H9 (cell line): ENCODE data around the gene SLC30A3. TPM values are rescaled to one million over a fixed set of nuclear protein-coding genes. Genes with fewer than 3 reads are reported as not detected.
A peak's percentile ranks its signal among the peaks of the same experiment; 100 is the strongest.

Experiments
- DNase-seq: peaks from one replicate; pipeline ENCODE4 v3.0.0-alpha.2; 2017
- H2AFZ ChIP-seq: one replicate; pipeline ENCODE4 v1.6.1; 2013; ENCODE audit warnings: mild to moderate bottlenecking, low read length, control low read depth, moderate library complexity
- H2AK5ac ChIP-seq: 2 replicates; pipeline ENCODE4 v1.6.1; 2013; ENCODE audit warnings: low read length, control low read depth, mixed read lengths; ENCODE audit not compliant: insufficient read length
- H2BK120ac ChIP-seq: one replicate; pipeline ENCODE4 v1.6.1; 2013; ENCODE audit warnings: low read depth, mild to moderate bottlenecking, low read length, control low read depth, inconsistent platforms; ENCODE audit not compliant: poor library complexity, severe bottlenecking
- H2BK12ac ChIP-seq: 2 replicates; pipeline ENCODE4 v1.6.1; 2013; ENCODE audit warnings: low read length, control low read depth, mixed read lengths, low read depth; ENCODE audit not compliant: insufficient read length
- H2BK15ac ChIP-seq: 2 replicates; pipeline ENCODE4 v1.6.1; 2013; ENCODE audit warnings: low read depth, low read length, control low read depth
- H2BK20ac ChIP-seq: one replicate; pipeline ENCODE4 v1.6.1; 2013; ENCODE audit warnings: low read depth, mild to moderate bottlenecking, low read length, control low read depth, inconsistent platforms; ENCODE audit not compliant: poor library complexity, severe bottlenecking
- H2BK5ac ChIP-seq: 2 replicates; pipeline ENCODE4 v1.6.1; 2013; ENCODE audit warnings: low read length, control low read depth, mixed read lengths; ENCODE audit not compliant: insufficient read length
- H3K14ac ChIP-seq: 2 replicates; pipeline ENCODE4 v1.6.1; 2013; ENCODE audit warnings: low read length, control low read depth; ENCODE audit not compliant: insufficient read depth
- H3K18ac ChIP-seq: 2 replicates; pipeline ENCODE4 v1.6.1; 2013; ENCODE audit warnings: low read depth, mild to moderate bottlenecking, mixed read lengths, low read length, control low read depth; ENCODE audit not compliant: insufficient read length
- H3K23ac ChIP-seq: 2 replicates; pipeline ENCODE4 v1.6.1; 2013; ENCODE audit warnings: low read length, control low read depth, mixed read lengths, low read depth; ENCODE audit not compliant: insufficient read length
- H3K23me2 ChIP-seq: 2 replicates; pipeline ENCODE4 v1.6.1; 2013; ENCODE audit warnings: low read depth, mild to moderate bottlenecking, mixed read lengths, low read length, control low read depth; ENCODE audit not compliant: insufficient read length, poor library complexity, severe bottlenecking
- H3K27ac ChIP-seq: 2 replicates; pipeline ENCODE4 v1.5.1; 2013; ENCODE audit warnings: low read length, control low read depth, mixed read lengths, low read depth; ENCODE audit not compliant: insufficient read length
- H3K27me3 ChIP-seq: 2 replicates; pipeline ENCODE4 v1.6.1; 2013; ENCODE audit warnings: low read length, control low read depth, inconsistent platforms; ENCODE audit not compliant: insufficient read depth
- H3K4ac ChIP-seq: 2 replicates; pipeline ENCODE4 v1.6.1; 2013; ENCODE audit warnings: low read depth, mild to moderate bottlenecking, control low read depth, inconsistent platforms, low read length, moderate library complexity
- H3K4me1 ChIP-seq: 2 replicates; pipeline ENCODE4 v1.6.1; 2013; ENCODE audit warnings: low read length, control low read depth, inconsistent platforms; ENCODE audit not compliant: insufficient read depth
- H3K4me2 ChIP-seq: 2 replicates; pipeline ENCODE4 v1.6.1; 2013; ENCODE audit warnings: low read length, control low read depth, mixed read lengths; ENCODE audit not compliant: insufficient read length, insufficient read depth
- H3K56ac ChIP-seq: 2 replicates; pipeline ENCODE4 v1.6.1; 2013; ENCODE audit warnings: low read depth, mild to moderate bottlenecking, mixed read lengths, low read length, control low read depth; ENCODE audit not compliant: insufficient read length
- H3K79me1 ChIP-seq: 2 replicates; pipeline ENCODE4 v1.6.1; 2013; ENCODE audit warnings: low read depth, mild to moderate bottlenecking, moderate library complexity, low read length, control low read depth, inconsistent platforms; ENCODE audit not compliant: insufficient read depth, poor library complexity, severe bottlenecking
- H3K79me2 ChIP-seq: 2 replicates; pipeline ENCODE4 v1.6.1; 2013; ENCODE audit warnings: low read length, control low read depth, inconsistent platforms; ENCODE audit not compliant: insufficient read depth
- H3K9ac ChIP-seq: 2 replicates; pipeline ENCODE4 v1.6.1; 2013; ENCODE audit warnings: low read length, control low read depth, mixed read lengths; ENCODE audit not compliant: insufficient read length; ENCODE audit errors: extremely low read depth
- H3K9me3 ChIP-seq: one replicate; pipeline ENCODE4 v1.6.1; 2013; ENCODE audit warnings: low read depth, low read length, inconsistent platforms; ENCODE audit not compliant: control insufficient read depth
- H3T11ph ChIP-seq: one replicate; pipeline ENCODE4 v1.6.1; 2013; ENCODE audit warnings: mild to moderate bottlenecking, low read length, control low read depth, inconsistent platforms
- H4K20me1 ChIP-seq: one replicate; pipeline ENCODE4 v1.6.1; 2013; ENCODE audit not compliant: control insufficient read depth, insufficient read length, insufficient read depth
- H4K5ac ChIP-seq: 2 replicates; pipeline ENCODE4 v1.6.1; 2013; ENCODE audit warnings: low read depth, mild to moderate bottlenecking, mixed read lengths, low read length, control low read depth; ENCODE audit not compliant: insufficient read length
- H4K8ac ChIP-seq: replicated peaks from 2 replicates; pipeline ENCODE4 v1.6.1; 2013; ENCODE audit warnings: low read length, control low read depth, mixed read lengths, low read depth; ENCODE audit not compliant: insufficient read length
- H4K91ac ChIP-seq: 2 replicates; pipeline ENCODE4 v1.6.1; 2013; ENCODE audit warnings: low read depth, mild to moderate bottlenecking, moderate library complexity, mixed read lengths, low read length, control low read depth; ENCODE audit not compliant: insufficient read length
- H3K27ac Mint-ChIP-seq, 3 experiments: 2 replicates in 2 of 3; 3 replicates in 1 of 3; pipeline ENCODE4 v1.8.0; 2020 to 2021; ENCODE audit warnings: mixed read lengths in 3 of 3, mild to moderate bottlenecking in 1 of 3, moderate library complexity in 1 of 3
- H3K27me3 Mint-ChIP-seq: 2 replicates; pipeline ENCODE4 v1.8.0; 2021; ENCODE audit warnings: low read depth, mild to moderate bottlenecking, moderate library complexity, mixed read lengths
- H3K36me3 Mint-ChIP-seq, 3 experiments: 2 replicates in 2 of 3; 3 replicates in 1 of 3; pipeline ENCODE4 v1.8.0; 2020 to 2021; ENCODE audit warnings: low read depth in 3 of 3, mixed read lengths in 3 of 3; ENCODE audit not compliant: insufficient read depth in 1 of 3
- H3K4me1 Mint-ChIP-seq, 2 experiments: 2 replicates each; pipeline ENCODE4 v1.8.0; 2020; ENCODE audit warnings: mixed read lengths in 2 of 2
- H3K4me3 Mint-ChIP-seq, 2 experiments: 2 replicates in 1 of 2; 3 replicates in 1 of 2; pipeline ENCODE4 v1.8.0; 2020 to 2021; ENCODE audit warnings: mild to moderate bottlenecking in 2 of 2, mixed read lengths in 2 of 2, moderate library complexity in 1 of 2
- H3K9me3 Mint-ChIP-seq, 2 experiments: 2 replicates in 1 of 2; 3 replicates in 1 of 2; pipeline ENCODE4 v1.8.0; 2020; ENCODE audit warnings: mild to moderate bottlenecking in 2 of 2, mixed read lengths in 2 of 2, moderate library complexity in 1 of 2
- WGBS: extraction: QIAGEN DNeasy Blood & Tissue Kit; methylation state at CpG from one replicate; pipeline ENCODE4 v1.1.7; 2013; ENCODE audit warnings: missing lambda C conversion rate, low lambda C conversion rate, mixed read lengths; ENCODE audit not compliant: insufficient read length; ENCODE audit errors: extremely low coverage; 5-methylcytosine and 5-hydroxymethylcytosine counted together
- total RNA-seq: library from RNA; stranded (reverse); gene quantifications from 2 replicates; pipeline ENCODE4 v1.2.1, GENCODE V29; 2021
- TF ChIP-seq, protein P1 (sequence below): fragments of 200-600 bp; sonication (generic); conservative IDR thresholded peaks from 3 replicates; pipeline ENCODE4 v1.8.0; 2021; ENCODE audit warnings: antibody characterized with exemption, mild to moderate bottlenecking

Gene SLC30A3
- total RNA-seq, 1 experiment from 2014 or later = 2.5 TPM

DNA sequence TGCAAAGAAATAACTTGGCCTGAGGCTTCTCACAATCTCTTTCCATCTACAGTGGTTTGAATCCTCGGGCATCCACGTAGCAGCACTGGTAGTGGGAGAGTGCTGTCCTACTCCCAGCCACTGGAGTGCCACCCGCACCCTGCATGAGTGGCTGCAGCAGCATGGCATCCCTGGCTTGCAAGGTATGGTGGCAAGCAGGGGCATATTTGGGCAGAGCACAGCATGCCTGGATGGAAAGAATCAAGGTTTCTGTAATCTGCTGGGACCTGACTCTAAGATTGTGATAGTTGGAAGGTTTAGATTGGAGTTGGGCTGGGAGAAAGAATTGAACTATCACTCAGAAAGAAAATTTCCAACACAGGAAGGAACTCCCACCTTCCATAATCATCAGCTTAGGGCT lies 41.7 kb downstream of the SLC30A3 start:
- no peak overlapping the region for H3K27ac ChIP-seq
- H3K9ac ChIP-seq = no peak overlapping the region
- no peaks in the 10 kb centered on the region for H4K20me1 ChIP-seq
- H2BK20ac ChIP-seq = no peak overlapping the region
- no peak overlapping the region for H3K23ac ChIP-seq
- peaks cover 12% of the 10 kb centered on the region; the same call in 1 of the 2 replicates for H3K79me2 ChIP-seq
- H4K5ac ChIP-seq = no peak overlapping the region
- H3K79me1 ChIP-seq = no peaks in the 10 kb centered on the region
- no peak overlapping the region for H2AFZ ChIP-seq
- no peak overlapping the region for H3K18ac ChIP-seq
- no peak overlapping the region for H3K56ac ChIP-seq
- H2BK120ac ChIP-seq = no peak overlapping the region
- H2BK15ac ChIP-seq = no peak overlapping the region
- H2BK5ac ChIP-seq = no peak overlapping the region
- H3K27me3 ChIP-seq = no peaks in the 10 kb centered on the region
- H3K36me3 Mint-ChIP-seq = peaks cover 64 to 90% (median 85%) of the 10 kb centered on the region in 3 experiments
- no peak overlapping the region for H2AK5ac ChIP-seq
- H3K9me3 ChIP-seq = no peaks in the 10 kb centered on the region
- TF ChIP-seq, protein P1, sequence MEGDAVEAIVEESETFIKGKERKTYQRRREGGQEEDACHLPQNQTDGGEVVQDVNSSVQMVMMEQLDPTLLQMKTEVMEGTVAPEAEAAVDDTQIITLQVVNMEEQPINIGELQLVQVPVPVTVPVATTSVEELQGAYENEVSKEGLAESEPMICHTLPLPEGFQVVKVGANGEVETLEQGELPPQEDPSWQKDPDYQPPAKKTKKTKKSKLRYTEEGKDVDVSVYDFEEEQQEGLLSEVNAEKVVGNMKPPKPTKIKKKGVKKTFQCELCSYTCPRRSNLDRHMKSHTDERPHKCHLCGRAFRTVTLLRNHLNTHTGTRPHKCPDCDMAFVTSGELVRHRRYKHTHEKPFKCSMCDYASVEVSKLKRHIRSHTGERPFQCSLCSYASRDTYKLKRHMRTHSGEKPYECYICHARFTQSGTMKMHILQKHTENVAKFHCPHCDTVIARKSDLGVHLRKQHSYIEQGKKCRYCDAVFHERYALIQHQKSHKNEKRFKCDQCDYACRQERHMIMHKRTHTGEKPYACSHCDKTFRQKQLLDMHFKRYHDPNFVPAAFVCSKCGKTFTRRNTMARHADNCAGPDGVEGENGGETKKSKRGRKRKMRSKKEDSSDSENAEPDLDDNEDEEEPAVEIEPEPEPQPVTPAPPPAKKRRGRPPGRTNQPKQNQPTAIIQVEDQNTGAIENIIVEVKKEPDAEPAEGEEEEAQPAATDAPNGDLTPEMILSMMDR = no peak
- no peak overlapping the region for H3K4me2 ChIP-seq
- H3K4me3 Mint-ChIP-seq = no peak overlapping the region; a peak in 1 of 5 replicates
- DNase-seq = no peak
- WGBS = no CpG with 5 or more reads among the region's 3 CpGs
- H4K8ac ChIP-seq = no peak overlapping the region
- no peak overlapping the region for H2BK12ac ChIP-seq
- peaks cover 4% of the 10 kb centered on the region; the same call in 1 of the 2 replicates for H3K4me1 ChIP-seq
- H3K27ac Mint-ChIP-seq = peak overlapping the region in 1 of 3 experiments; percentile 78; a peak in 1 of 7 replicates
- no peaks in the 10 kb centered on the region for H3K27me3 Mint-ChIP-seq
- H3K4me1 Mint-ChIP-seq = peaks cover 21 to 24% of the 10 kb centered on the region in 2 experiments
- H3T11ph ChIP-seq = no peak overlapping the region
- H3K14ac ChIP-seq = no peak overlapping the region
- H4K91ac ChIP-seq = no peak overlapping the region
- H3K9me3 Mint-ChIP-seq = peaks cover 0 to 1% of the 10 kb centered on the region in 2 experiments; a peak in 1 of 5 replicates
- peaks cover 9% of the 10 kb centered on the region for H3K23me2 ChIP-seq
- H3K4ac ChIP-seq = no peak overlapping the region
